Neuron (in vitro differentiated cells): ENCODE results near the gene PRDX5.

Source experiments
- H2AFZ ChIP-seq: one replicate; pipeline ENCODE4 v1.6.1; 2013; ENCODE audit warnings: low read depth, mild to moderate bottlenecking, inconsistent platforms, low read length, moderate library complexity
- H3K27me3 ChIP-seq: one replicate; pipeline ENCODE4 v1.6.1; 2013; ENCODE audit warnings: low read length; ENCODE audit not compliant: insufficient read depth
- H3K36me3 ChIP-seq: one replicate; pipeline ENCODE4 v1.6.1; 2013; ENCODE audit warnings: low read length; ENCODE audit not compliant: insufficient read depth
- H3K4me1 ChIP-seq: one replicate; pipeline ENCODE4 v1.6.1; 2013; ENCODE audit warnings: low read length; ENCODE audit not compliant: insufficient read depth
- H3K4me3 ChIP-seq: 2 replicates; pipeline ENCODE4 v1.5.1; 2013; ENCODE audit warnings: mild to moderate bottlenecking, low read length, moderate library complexity
- H3K9me3 ChIP-seq: one replicate; pipeline ENCODE4 v1.6.1; 2013; ENCODE audit warnings: low read length

Gene PRDX5

GRCh38 chr11:64317961-64318765 lies at the start of gene PRDX5:
Gene PRDX5 (plus strand): TSS chr11:64318121. CDS start chr11:64318216, 95 bp downstream.
- H3K27me3 ChIP-seq, result no peaks in the 10 kb centered on the region
- H3K9me3 ChIP-seq, result no peaks in the 10 kb centered on the region
- peak within 1 kb of the TSS; percentile 38 for H2AFZ ChIP-seq
- H3K4me3 ChIP-seq, result peak within 1 kb of the TSS; percentile 63
- peaks cover 18% of the 10 kb centered on the region for H3K4me1 ChIP-seq
- peaks cover 14% of the 10 kb centered on the region for H3K36me3 ChIP-seq

DNA sequence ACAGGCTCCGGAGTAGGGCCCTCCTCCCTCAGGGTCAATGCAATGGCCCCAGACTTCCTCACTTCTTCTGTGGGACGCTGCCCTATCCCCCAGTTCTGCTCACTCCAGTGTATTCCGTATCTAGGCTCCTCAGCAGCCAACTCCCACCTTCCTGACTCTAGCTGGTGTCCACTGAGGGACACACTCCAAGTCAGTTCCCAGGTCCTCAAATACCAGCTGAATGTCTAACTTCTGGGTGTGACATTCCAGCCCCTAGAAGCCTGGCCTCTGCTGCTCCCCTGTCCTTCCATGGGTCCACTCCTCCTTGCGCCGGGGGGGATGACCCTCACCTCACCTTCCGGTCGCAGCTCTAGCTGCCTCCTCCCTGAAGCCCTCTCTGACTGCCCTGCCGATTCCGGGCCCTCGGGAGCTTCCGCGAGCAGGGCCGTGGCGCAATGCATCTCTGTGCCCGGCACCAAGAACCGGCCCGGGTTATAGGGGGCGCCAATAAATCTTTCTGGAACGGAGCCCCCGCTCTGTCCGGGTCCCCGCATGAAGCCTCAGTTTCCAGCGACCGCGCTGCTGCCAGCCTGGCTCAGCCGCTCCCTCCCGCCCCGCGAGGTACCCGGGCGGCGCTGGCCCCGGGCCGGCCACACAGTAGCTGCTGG lies 48.9 kb upstream of the PRDX5 start:
- Histone ChIP-seq H3K4me3 (peak overlapping the region; percentile 50), H2AFZ (peak overlapping the region; percentile 46), H3K27me3 (no peaks in the 10 kb centered on the region), H3K36me3 (peaks cover 7% of the 10 kb centered on the region), H3K9me3 (no peaks in the 10 kb centered on the region), H3K4me1 (peaks cover 23% of the 10 kb centered on the region)

GRCh38 chr11:64269540-64270220 lies 48.2 kb upstream of the PRDX5 start:
- Histone ChIP-seq H3K4me1 (peaks cover 23% of the 10 kb centered on the region), H2AFZ (peak overlapping the region; percentile 46), H3K36me3 (peaks cover 7% of the 10 kb centered on the region), H3K4me3 (peak overlapping the region; percentile 67), H3K27me3 (no peaks in the 10 kb centered on the region), H3K9me3 (no peaks in the 10 kb centered on the region)

DNA sequence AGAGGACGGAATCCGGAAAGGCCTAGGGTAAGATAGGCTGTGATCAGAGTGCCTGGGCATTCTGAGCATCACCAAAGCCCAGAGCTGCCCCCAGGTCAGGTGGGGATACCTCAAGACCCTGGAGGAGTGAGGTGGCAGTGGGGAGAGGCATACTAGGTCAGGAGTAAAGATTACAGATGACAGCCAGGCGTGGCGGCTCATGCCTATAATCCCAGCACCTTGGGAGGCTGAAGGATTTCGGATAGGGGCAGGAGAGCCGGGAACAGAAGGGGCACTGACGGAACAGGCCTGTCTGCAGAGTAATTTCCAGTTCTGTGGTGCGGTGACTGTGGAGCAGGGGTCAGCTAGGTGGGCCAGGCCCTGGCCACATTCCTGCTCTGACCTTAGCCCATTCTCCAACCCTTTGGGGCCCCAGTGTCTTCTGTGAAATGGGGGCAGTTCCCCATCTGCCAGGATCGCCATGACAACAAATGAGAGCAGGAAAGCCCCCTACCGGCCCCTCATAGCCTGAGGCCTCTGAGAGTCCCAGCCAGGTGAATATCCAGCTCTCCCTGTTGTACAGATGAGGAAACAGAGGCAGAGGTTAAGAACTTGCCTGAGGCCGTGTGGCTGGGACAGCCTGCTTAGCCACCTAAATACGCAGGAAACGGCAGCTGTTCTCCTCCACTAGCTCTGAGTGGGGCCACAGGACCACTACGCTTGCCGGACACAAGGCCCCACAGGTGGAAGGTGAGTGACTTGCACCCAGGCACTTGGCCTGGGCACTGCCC lies 42.7 kb upstream of the PRDX5 start:
- Histone ChIP-seq H3K4me1 (peaks cover 21% of the 10 kb centered on the region), H3K27me3 (no peaks in the 10 kb centered on the region), H2AFZ (no peak overlapping the region), H3K4me3 (no peak overlapping the region), H3K9me3 (no peaks in the 10 kb centered on the region), H3K36me3 (peaks cover 22% of the 10 kb centered on the region)

- no peak overlapping the region for H2AFZ ChIP-seq
- peaks cover 18% of the 10 kb centered on the region for H3K4me1 ChIP-seq
- no peaks in the 10 kb centered on the region for H3K9me3 ChIP-seq
- H3K27me3 ChIP-seq, result no peaks in the 10 kb centered on the region
- peaks cover 22% of the 10 kb centered on the region for H3K36me3 ChIP-seq
- H3K4me3 ChIP-seq, result no peak overlapping the region
Observed at GRCh38 chr11:64275841-64276240, 42.1 kb upstream of the PRDX5 start.

DNA sequence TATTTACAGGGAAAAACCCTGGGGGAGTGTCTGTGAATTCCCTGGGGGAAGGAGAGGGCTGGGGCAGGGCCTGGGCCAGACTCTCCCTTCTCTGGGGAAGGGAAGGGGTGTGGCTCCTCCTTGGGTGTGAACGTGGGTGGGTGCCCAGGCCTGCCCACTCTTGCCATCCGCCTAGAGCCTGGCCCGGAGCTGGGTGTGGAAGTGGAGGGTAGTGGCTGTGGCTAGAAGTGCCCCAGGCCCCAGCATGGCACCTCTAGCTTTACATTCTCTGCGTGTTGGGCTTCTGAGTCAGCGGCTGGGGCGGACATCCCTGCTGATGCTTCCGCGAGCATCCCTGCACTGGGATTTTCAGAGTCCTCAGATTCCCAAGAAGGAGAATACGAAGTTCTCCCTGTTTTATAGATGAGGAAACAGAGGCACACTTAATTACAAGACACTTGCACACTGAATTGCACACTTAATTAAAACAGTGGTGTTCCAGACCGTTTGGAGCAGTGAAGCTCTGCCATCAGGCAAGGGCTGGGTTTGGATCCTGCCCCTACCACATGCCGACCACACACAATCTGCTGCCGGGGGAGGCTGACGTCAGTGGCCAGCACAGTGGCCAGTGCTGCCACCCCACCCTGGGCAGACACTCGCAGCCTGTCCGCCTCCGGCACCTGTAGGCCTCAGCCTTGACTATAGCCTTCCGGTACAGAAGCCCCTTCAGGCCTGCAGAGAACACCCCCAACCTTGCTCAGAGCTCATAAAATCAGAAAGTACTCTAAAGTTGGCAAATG lies 41.1 kb upstream of the PRDX5 start:
- Histone ChIP-seq H2AFZ (no peak overlapping the region), H3K36me3 (peaks cover 23% of the 10 kb centered on the region), H3K9me3 (no peaks in the 10 kb centered on the region), H3K4me1 (peaks cover 14% of the 10 kb centered on the region), H3K4me3 (no peak overlapping the region), H3K27me3 (no peaks in the 10 kb centered on the region)

DNA sequence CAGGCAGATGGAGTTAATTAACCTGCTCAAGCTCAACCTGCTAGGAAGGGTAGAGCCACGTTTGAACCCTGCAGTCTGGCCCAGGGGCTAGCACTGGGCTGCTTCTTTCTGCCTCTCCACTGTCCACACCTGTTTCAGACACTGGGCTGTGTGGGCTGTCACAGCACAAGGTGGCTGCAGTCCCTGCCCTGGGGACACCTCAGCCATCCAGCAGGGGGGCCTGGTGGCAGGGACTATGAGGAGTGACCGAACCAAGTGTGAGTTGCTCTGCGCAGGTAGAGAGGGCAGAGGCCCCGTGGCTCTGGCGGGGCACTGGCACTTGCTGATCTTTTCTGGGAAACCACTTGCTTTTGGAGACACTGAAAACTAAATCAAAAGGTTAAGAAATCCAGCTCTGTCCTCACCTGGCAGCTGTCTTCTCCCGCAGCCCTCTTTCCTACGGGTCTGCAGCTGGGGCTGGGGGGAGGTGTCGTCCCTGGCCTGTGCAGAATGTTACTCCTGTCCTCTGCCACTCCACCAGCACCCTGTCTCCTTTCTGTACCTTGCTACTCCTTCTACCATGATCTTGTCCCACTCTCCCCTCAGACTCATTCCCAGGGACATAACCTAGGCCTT lies 39.2 kb upstream of the PRDX5 start:
- H3K27me3 ChIP-seq, result no peaks in the 10 kb centered on the region
- H2AFZ ChIP-seq, result no peak overlapping the region
- H3K4me1 ChIP-seq, result peaks cover 10% of the 10 kb centered on the region
- no peaks in the 10 kb centered on the region for H3K9me3 ChIP-seq
- peaks cover 30% of the 10 kb centered on the region for H3K36me3 ChIP-seq
- H3K4me3 ChIP-seq, result no peak overlapping the region

GRCh38 chr11:64281957-64282770 lies 35.8 kb upstream of the PRDX5 start:
- H3K36me3 ChIP-seq, result peaks cover 18% of the 10 kb centered on the region
- no peak overlapping the region for H3K4me3 ChIP-seq
- no peak overlapping the region for H2AFZ ChIP-seq
- peaks cover 16% of the 10 kb centered on the region for H3K4me1 ChIP-seq
- no peaks in the 10 kb centered on the region for H3K27me3 ChIP-seq
- no peaks in the 10 kb centered on the region for H3K9me3 ChIP-seq

DNA sequence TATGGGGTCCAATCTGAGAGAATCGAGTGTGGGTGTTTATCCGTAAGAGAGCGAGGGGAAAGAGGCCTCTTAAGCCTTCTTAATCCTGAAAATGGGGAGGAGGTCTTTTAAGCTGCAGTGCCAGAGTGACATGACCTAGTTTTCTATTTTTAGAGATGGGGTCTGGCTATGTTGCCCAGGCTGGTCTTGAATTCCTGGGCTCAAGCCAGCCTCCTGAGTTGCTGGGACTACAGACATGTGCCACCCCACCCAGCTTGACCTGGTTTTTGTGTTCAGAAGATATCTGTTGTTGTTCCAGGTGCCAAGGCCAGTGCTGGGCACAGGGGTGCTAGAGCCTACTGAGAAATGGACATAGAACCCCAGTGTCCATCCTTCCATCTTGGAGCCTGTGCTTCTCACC lies 34.8 kb upstream of the PRDX5 start:
- no peaks in the 10 kb centered on the region for H3K27me3 ChIP-seq
- peaks cover 12% of the 10 kb centered on the region for H3K36me3 ChIP-seq
- H2AFZ ChIP-seq, result no peak overlapping the region
- H3K4me1 ChIP-seq, result peaks cover 16% of the 10 kb centered on the region
- no peaks in the 10 kb centered on the region for H3K9me3 ChIP-seq
- H3K4me3 ChIP-seq, result no peak overlapping the region

DNA sequence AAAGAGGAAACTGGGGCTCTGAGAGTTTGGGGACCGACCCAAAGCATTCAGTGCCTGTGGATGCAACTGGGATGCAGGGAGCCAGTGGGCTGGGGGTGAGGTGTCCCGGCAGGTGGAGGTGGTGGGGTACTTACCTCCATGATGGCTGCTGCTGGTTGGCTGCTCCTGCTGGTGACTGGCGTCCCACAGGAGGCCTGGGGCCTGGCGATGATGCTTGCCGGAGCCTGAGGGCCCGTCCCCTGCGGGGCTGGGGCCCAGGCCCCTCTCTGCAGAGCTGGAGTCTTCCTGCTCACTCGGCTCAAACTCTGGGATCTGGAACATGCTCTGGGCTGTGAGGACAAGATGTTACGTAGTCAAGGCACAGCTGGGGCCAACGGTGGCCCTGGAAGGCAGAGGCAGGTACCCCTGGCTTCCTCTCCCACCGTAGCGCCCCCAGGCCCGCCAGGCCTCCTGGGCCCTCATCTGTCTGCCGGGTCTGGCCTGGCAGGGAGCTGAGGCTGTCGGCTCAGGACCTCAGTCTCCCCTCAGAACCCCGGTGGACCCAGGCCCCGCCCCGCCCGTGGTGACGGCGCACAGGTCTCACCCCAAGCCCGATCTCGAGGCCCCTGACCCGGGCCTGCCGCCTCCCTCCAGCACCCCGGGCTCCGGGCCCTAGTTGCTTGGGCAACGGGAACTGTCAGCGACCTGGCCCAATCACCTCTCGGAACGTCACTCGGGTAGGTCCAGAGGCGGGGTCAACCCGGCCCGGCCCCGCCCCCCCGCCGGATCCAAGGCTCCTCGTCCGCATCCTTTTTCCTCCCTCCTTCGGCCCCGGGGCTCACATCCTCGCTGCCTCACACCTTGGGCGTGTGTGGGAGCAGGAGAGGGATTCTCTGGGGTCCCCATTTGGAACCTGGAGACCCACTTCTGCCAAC lies 33.6 kb upstream of the PRDX5 start, which contains the start of gene BAD:
TSS of gene BAD (minus strand) at position 618 of the 914 bp plus-strand sequence. CDS start at position 321, 297 bp downstream.
- Histone ChIP-seq H3K4me1 (peaks cover 16% of the 10 kb centered on the region), H2AFZ (peak within 1 kb of the TSS; percentile 67), H3K36me3 (peaks cover 7% of the 10 kb centered on the region), H3K4me3 (peak within 1 kb of the TSS; percentile 97), H3K9me3 (no peaks in the 10 kb centered on the region), H3K27me3 (peaks cover 2% of the 10 kb centered on the region)
